ENCODE results near the gene ANKRD33B.

DNA sequence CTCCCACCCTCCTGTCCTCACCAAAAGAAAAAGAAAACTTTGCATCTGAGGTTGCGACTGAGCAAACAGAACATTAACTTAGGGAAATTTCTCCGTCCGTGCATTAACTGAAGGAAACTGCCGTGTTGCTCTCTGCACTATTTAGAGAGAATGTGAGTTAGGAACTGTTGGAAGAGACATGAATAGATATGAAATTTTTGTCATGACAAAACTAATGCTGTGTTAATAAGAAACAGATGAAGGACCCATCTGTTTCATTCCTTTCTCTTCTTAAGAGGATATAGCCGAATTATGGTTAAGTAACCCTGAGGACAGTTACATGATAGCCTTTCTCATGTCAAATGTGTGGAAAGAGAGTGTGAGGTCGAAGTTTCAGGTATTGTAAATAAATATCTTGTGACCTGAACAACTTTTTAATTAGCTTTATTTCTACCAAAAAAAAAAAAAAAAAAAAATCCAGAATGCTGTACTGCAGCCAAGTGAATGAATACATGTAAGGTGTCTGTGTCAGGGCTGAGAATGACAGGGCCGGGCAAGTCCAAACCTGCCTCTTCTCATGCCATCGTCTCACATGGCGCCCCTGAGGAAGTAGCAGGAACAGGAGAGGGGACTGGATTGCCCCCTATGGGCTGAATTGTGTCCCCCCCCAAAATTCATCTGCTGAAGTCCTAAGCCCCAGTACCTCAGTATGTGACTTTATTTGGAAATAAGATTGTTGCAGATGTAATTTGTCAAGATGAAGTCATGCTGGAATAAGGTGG is 35.6 kb upstream of the ANKRD33B start:
- TF ChIP-seq, protein P1, sequence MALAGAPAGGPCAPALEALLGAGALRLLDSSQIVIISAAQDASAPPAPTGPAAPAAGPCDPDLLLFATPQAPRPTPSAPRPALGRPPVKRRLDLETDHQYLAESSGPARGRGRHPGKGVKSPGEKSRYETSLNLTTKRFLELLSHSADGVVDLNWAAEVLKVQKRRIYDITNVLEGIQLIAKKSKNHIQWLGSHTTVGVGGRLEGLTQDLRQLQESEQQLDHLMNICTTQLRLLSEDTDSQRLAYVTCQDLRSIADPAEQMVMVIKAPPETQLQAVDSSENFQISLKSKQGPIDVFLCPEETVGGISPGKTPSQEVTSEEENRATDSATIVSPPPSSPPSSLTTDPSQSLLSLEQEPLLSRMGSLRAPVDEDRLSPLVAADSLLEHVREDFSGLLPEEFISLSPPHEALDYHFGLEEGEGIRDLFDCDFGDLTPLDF (CRISPR knock-in tag; IDR thresholded peaks at IDR 0.05), result no peak
- TF ChIP-seq ZNF431 (CRISPR knock-in tag; IDR thresholded peaks at IDR 0.05) (no peak), KLF16 (IDR thresholded peaks at IDR 0.05) (no peak), ATF1 (CRISPR knock-in tag; IDR thresholded peaks at IDR 0.05) (no peak), ATF1 (tag; IDR thresholded peaks at IDR 0.05) (no peak), ZEB2 (IDR thresholded peaks at IDR 0.05) (no peak), SIN3A (IDR thresholded peaks at IDR 0.05; ENCODE audit: borderline replicate concordance in 2 of 2, control insufficient read depth in 1 of 2, low read depth in 2 of 2, low read length in 2 of 2) (no peak), SP1 (CRISPR knock-in tag; IDR thresholded peaks at IDR 0.05) (no peak)
- TF ChIP-seq, protein P2, sequence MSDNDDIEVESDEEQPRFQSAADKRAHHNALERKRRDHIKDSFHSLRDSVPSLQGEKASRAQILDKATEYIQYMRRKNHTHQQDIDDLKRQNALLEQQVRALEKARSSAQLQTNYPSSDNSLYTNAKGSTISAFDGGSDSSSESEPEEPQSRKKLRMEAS (CRISPR knock-in tag; IDR thresholded peaks at IDR 0.05), result no peak
- TF ChIP-seq, protein P3, sequence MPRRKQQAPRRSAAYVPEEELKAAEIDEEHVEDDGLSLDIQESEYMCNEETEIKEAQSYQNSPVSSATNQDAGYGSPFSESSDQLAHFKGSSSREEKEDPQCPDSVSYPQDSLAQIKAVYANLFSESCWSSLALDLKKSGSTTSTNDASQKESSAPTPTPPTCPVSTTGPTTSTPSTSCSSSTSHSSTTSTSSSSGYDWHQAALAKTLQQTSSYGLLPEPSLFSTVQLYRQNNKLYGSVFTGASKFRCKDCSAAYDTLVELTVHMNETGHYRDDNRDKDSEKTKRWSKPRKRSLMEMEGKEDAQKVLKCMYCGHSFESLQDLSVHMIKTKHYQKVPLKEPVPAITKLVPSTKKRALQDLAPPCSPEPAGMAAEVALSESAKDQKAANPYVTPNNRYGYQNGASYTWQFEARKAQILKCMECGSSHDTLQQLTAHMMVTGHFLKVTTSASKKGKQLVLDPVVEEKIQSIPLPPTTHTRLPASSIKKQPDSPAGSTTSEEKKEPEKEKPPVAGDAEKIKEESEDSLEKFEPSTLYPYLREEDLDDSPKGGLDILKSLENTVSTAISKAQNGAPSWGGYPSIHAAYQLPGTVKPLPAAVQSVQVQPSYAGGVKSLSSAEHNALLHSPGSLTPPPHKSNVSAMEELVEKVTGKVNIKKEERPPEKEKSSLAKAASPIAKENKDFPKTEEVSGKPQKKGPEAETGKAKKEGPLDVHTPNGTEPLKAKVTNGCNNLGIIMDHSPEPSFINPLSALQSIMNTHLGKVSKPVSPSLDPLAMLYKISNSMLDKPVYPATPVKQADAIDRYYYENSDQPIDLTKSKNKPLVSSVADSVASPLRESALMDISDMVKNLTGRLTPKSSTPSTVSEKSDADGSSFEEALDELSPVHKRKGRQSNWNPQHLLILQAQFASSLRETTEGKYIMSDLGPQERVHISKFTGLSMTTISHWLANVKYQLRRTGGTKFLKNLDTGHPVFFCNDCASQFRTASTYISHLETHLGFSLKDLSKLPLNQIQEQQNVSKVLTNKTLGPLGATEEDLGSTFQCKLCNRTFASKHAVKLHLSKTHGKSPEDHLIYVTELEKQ (CRISPR knock-in tag; IDR thresholded peaks at IDR 0.05), result no peak
- TF ChIP-seq, protein P4, sequence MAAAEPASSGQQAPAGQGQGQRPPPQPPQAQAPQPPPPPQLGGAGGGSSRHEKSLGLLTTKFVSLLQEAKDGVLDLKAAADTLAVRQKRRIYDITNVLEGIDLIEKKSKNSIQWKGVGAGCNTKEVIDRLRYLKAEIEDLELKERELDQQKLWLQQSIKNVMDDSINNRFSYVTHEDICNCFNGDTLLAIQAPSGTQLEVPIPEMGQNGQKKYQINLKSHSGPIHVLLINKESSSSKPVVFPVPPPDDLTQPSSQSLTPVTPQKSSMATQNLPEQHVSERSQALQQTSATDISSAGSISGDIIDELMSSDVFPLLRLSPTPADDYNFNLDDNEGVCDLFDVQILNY (CRISPR knock-in tag; IDR thresholded peaks at IDR 0.05), result no peak
- TF ChIP-seq, protein P5, sequence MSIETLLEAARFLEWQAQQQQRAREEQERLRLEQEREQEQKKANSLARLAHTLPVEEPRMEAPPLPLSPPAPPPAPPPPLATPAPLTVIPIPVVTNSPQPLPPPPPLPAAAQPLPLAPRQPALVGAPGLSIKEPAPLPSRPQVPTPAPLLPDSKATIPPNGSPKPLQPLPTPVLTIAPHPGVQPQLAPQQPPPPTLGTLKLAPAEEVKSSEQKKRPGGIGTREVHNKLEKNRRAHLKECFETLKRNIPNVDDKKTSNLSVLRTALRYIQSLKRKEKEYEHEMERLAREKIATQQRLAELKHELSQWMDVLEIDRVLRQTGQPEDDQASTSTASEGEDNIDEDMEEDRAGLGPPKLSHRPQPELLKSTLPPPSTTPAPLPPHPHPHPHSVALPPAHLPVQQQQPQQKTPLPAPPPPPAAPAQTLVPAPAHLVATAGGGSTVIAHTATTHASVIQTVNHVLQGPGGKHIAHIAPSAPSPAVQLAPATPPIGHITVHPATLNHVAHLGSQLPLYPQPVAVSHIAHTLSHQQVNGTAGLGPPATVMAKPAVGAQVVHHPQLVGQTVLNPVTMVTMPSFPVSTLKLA (conservative IDR thresholded peaks at IDR 0.05), result no peak

Measured in K562 (cell line).